Gastroesophageal sphincter (tissue), 3 donors: Measurements from ENCODE around the gene TMEM198.

ENCODE experiments used
- CTCF ChIP-seq, 4 experiments: fragments of 200-600 bp in 2 of 4; fragments of 450-650 bp in 2 of 4; sonication (generic) in 1 of 4; IDR thresholded peaks; one replicate each; pipeline ENCODE4 v1.5.1; 2017 to 2019; ENCODE audit warnings: antibody characterized with exemption in 4 of 4, mild to moderate bottlenecking in 2 of 4, moderate library complexity in 2 of 4
- POLR2A ChIP-seq, 2 donors: fragments of 450-650 bp; IDR thresholded peaks; one replicate each; pipeline ENCODE4 v1.6.1; 2017; ENCODE audit warnings: antibody characterized with exemption in 2 of 2, mild to moderate bottlenecking in 2 of 2, moderate library complexity in 1 of 2
- POLR2AphosphoS5 ChIP-seq: sonication (generic); formaldehyde crosslinking; IDR thresholded peaks from one replicate; pipeline ENCODE4 v1.6.1; 2017; ENCODE audit warnings: antibody characterized with exemption

- TF ChIP-seq CTCF (IDR thresholded peaks at IDR 0.05) (no peak), POLR2A (IDR thresholded peaks at IDR 0.05) (no peak), POLR2AphosphoS5 (no peak)
Measured at GRCh38 chr2:219496247-219496824, 47.5 kb upstream of the TMEM198 start.
